NCI-H128 (cell line): ENCODE measurements around the gene LAMTOR1.

ENCODE experiments used
- DNase-seq: peaks from one replicate; lab custom pipeline; 2025; ENCODE audit not compliant: unreplicated experiment; lab: John Stamatoyannopoulos, UW

Gene LAMTOR1

GRCh38 chr11:72081821-72082453, 21.2 kb downstream of the LAMTOR1 start:
- no peak for DNase-seq

GRCh38 chr11:72081184-72081644, 21.9 kb downstream of the LAMTOR1 start:
- no peak for DNase-seq

- peak; percentile 100 for DNase-seq
Observed at GRCh38 chr11:72080326-72081183, 22.5 kb downstream of the LAMTOR1 start, which contains the start of the genes LRRC51 and NUMA1. Gene LRRC51 (plus strand): TSS chr11:72080850. CDS start chr11:72089084, 8,234 bp downstream. Gene NUMA1 (minus strand): TSS chr11:72080542. CDS start chr11:72035943, 44,599 bp downstream.

- DNase-seq, result no peak
Observed at GRCh38 chr11:72079819-72080325, 23.2 kb downstream of the LAMTOR1 start.

GRCh38 chr11:72078477-72078876, 24.6 kb downstream of the LAMTOR1 start:
- no peak for DNase-seq

- no peak for DNase-seq
Observed at GRCh38 chr11:72075756-72076155, 27.3 kb downstream of the LAMTOR1 start.

GRCh38 chr11:72075109-72075508, 28.0 kb downstream of the LAMTOR1 start:
- no peak for DNase-seq

GRCh38 chr11:72072348-72072747, 30.7 kb downstream of the LAMTOR1 start:
- no peak for DNase-seq

- no peak for DNase-seq
Observed at GRCh38 chr11:72070491-72070890, 32.6 kb downstream of the LAMTOR1 start.

GRCh38 chr11:72069787-72070251, 33.3 kb downstream of the LAMTOR1 start:
- DNase-seq, result no peak

GRCh38 chr11:72069200-72069599, 33.9 kb downstream of the LAMTOR1 start:
- no peak for DNase-seq

- no peak for DNase-seq
Observed at GRCh38 chr11:72067676-72068075, 35.4 kb downstream of the LAMTOR1 start.

- no peak for DNase-seq
Observed at GRCh38 chr11:72067266-72067665, 35.8 kb downstream of the LAMTOR1 start.

GRCh38 chr11:72066855-72067254, 36.2 kb downstream of the LAMTOR1 start:
- no peak for DNase-seq

- no peak for DNase-seq
Observed at GRCh38 chr11:72061739-72062396, 41.2 kb downstream of the LAMTOR1 start.

GRCh38 chr11:72058416-72059034, 44.6 kb downstream of the LAMTOR1 start:
- DNase-seq, result no peak

- DNase-seq, result no peak
Observed at GRCh38 chr11:72048766-72049460, 54.2 kb downstream of the LAMTOR1 start.
